DMS 273 treated with DMSO at 0.1 percent for 48 hours (cell line): ENCODE data around the gene TSPAN5.
A peak's percentile ranks its signal among the peaks of the same experiment; 100 is the strongest.

Experiments
- DNase-seq: peaks from one replicate; lab custom pipeline; 2025; lab: John Stamatoyannopoulos, UW

The TSPAN5 gene

GRCh38 chr4:98517218-98518021 is 141.0 kb downstream of the TSPAN5 start:
- no peak for DNase-seq

GRCh38 chr4:98516441-98517217 is 141.8 kb downstream of the TSPAN5 start:
- peak; percentile 24 for DNase-seq

- no peak for DNase-seq
Measured at GRCh38 chr4:98516042-98516440, 142.4 kb downstream of the TSPAN5 start.

- DNase-seq, result no peak
Measured at GRCh38 chr4:98515470-98515809, 143.0 kb downstream of the TSPAN5 start.

- DNase-seq, result no peak
Measured at GRCh38 chr4:98514741-98515469, 143.5 kb downstream of the TSPAN5 start.

- DNase-seq, result no peak
Measured at GRCh38 chr4:98512918-98513317, 145.5 kb downstream of the TSPAN5 start.

- DNase-seq, result no peak
Measured at GRCh38 chr4:98510757-98511517, 147.5 kb downstream of the TSPAN5 start.

- DNase-seq, result no peak
Measured at GRCh38 chr4:98510340-98510739, 148.1 kb downstream of the TSPAN5 start.

GRCh38 chr4:98509721-98510120 is 148.7 kb downstream of the TSPAN5 start:
- DNase-seq, result no peak

GRCh38 chr4:98508829-98509598 is 149.4 kb downstream of the TSPAN5 start:
- DNase-seq, result peak; percentile 43

DNA sequence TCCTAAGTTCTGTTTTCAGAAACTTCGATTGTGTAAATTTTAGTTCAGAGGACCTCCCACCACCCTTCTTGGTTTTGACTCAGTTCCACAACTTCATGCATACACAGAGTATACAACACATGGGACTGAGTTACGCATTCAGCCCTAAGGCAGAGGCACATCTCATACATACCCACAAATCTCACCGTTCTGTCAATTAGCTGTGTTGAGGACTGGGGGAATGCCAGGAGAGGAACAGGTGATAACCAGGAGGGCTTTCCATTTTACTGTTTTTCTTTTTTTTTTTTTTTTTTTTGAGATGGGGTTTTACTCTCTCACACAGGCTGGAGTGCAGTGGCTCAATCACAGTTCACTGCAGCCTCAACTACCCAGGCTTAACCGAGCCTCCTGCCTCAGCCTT is 150.2 kb downstream of the TSPAN5 start:
- DNase-seq, result no peak

- DNase-seq, result no peak
Measured at GRCh38 chr4:98507299-98507698, 151.1 kb downstream of the TSPAN5 start.

- no peak for DNase-seq
Measured at GRCh38 chr4:98506462-98507132, 151.8 kb downstream of the TSPAN5 start.

- DNase-seq, result no peak
Measured at GRCh38 chr4:98505992-98506391, 152.4 kb downstream of the TSPAN5 start.

GRCh38 chr4:98504091-98504490 is 154.3 kb downstream of the TSPAN5 start:
- no peak for DNase-seq

- no peak for DNase-seq
Measured at GRCh38 chr4:98503676-98504075, 154.7 kb downstream of the TSPAN5 start.

- no peak for DNase-seq
Measured at GRCh38 chr4:98502624-98503023, 155.8 kb downstream of the TSPAN5 start.

GRCh38 chr4:98502031-98502430 is 156.4 kb downstream of the TSPAN5 start:
- DNase-seq, result no peak

DNA sequence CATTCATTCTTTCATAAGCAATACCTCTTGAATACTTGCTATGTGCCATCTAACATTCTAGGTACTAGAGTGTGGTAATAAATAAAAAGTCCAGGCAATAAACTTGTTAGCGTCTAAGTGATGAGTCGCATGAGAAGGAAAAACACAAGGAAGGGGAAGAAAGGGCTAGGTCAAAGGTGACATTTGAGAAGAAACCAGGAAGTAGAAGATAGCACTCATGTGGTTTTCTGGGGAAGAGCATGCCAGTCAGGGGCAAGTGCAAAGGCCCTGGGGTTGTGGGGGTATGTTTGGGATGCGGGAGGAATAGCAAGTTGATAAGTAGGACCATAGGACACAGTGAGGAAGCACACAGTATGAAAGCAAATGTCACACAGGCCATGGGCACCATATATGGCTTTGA is 157.0 kb downstream of the TSPAN5 start:
- no peak for DNase-seq

GRCh38 chr4:98498774-98499173 is 159.6 kb downstream of the TSPAN5 start:
- DNase-seq, result no peak
